Liver (tissue), 9 donors: ENCODE measurements around the gene ARID5B. TPM values are rescaled to one million over a fixed set of nuclear protein-coding genes. Genes with fewer than 3 reads are reported as not detected.

ENCODE experiments used
- DNase-seq: peaks from one replicate; pipeline ENCODE4 v3.0.0-alpha.2; 2017; ENCODE audit warnings: low spot score
- H3K27ac ChIP-seq, 2 donors: one replicate each; pipeline ENCODE4 v1.7.0; 2013; ENCODE audit warnings: inconsistent platforms in 2 of 2, low read length in 2 of 2, control low read depth in 1 of 2, low read depth in 1 of 2, mild to moderate bottlenecking in 1 of 2
- H3K27me3 ChIP-seq, 4 donors: one replicate each; pipeline versions ENCODE4 v1.6.1 to v1.7.0; 2013; ENCODE audit warnings: low read length in 3 of 4, inconsistent platforms in 1 of 4, mild to moderate bottlenecking in 1 of 4, moderate library complexity in 1 of 4; ENCODE audit not compliant: control insufficient read depth in 4 of 4, insufficient read depth in 4 of 4
- H3K36me3 ChIP-seq, 4 donors: one replicate each; pipeline versions ENCODE4 v1.6.1 to v1.7.0; 2013; ENCODE audit warnings: low read length in 3 of 4, mild to moderate bottlenecking in 3 of 4, low read depth in 1 of 4, moderate library complexity in 1 of 4; ENCODE audit not compliant: control insufficient read depth in 4 of 4, insufficient read depth in 3 of 4
- H3K4me1 ChIP-seq, 4 donors: one replicate each; pipeline versions ENCODE4 v1.6.1 to v1.7.0; 2013; ENCODE audit warnings: low read length in 3 of 4, mild to moderate bottlenecking in 3 of 4, moderate library complexity in 1 of 4; ENCODE audit not compliant: control insufficient read depth in 4 of 4, insufficient read depth in 4 of 4
- H3K4me3 ChIP-seq, 3 donors: one replicate each; pipeline versions ENCODE4 v1.6.1 to v1.7.0; 2013; ENCODE audit warnings: low read length in 3 of 3, control low read depth in 1 of 3, low read depth in 1 of 3, mild to moderate bottlenecking in 1 of 3
- H3K9ac ChIP-seq, 2 donors: one replicate each; pipeline ENCODE4 v1.7.0; 2013; ENCODE audit warnings: low read length in 2 of 2, mild to moderate bottlenecking in 2 of 2, moderate library complexity in 2 of 2, control low read depth in 1 of 2, low read depth in 1 of 2
- H3K9me3 ChIP-seq, 4 donors: one replicate each; pipeline versions ENCODE4 v1.6.1 to v1.7.0; 2013; ENCODE audit warnings: low read length in 3 of 4; ENCODE audit not compliant: control insufficient read depth in 4 of 4
- EGR1 ChIP-seq, 2 donors: IDR thresholded peaks; 2 replicates each; pipeline ENCODE4 v1.6.1; 2016 to 2018; ENCODE audit warnings: antibody characterized with exemption in 2 of 2, low read depth in 2 of 2
- FOXA1 ChIP-seq: IDR thresholded peaks from 2 replicates; pipeline ENCODE4 v1.6.1; 2016; ENCODE audit warnings: antibody characterized with exemption
- FOXA2 ChIP-seq: IDR thresholded peaks from 2 replicates; pipeline ENCODE4 v1.6.1; 2016; ENCODE audit warnings: antibody characterized with exemption
- GABPA ChIP-seq, 2 donors: IDR thresholded peaks in 1 of 2; conservative IDR thresholded peaks in 1 of 2; 2 replicates each; pipeline ENCODE4 v1.6.1; 2016; ENCODE audit warnings: antibody characterized with exemption in 2 of 2, mild to moderate bottlenecking in 1 of 2, moderate library complexity in 1 of 2
- HNF4A ChIP-seq, 2 donors: conservative IDR thresholded peaks; 2 replicates each; pipeline ENCODE4 v1.6.1; 2016; ENCODE audit warnings: antibody characterized with exemption in 2 of 2, mild to moderate bottlenecking in 2 of 2
- HNF4G ChIP-seq: IDR thresholded peaks from 2 replicates; pipeline ENCODE4 v1.6.1; 2016; ENCODE audit warnings: antibody characterized with exemption
- JUND ChIP-seq, 2 donors: IDR thresholded peaks; 2 replicates each; pipeline ENCODE4 v1.6.1; 2016; ENCODE audit warnings: antibody characterized with exemption in 2 of 2
- NR2F2 ChIP-seq: IDR thresholded peaks from 2 replicates; pipeline ENCODE4 v1.6.1; 2016; ENCODE audit warnings: antibody characterized with exemption
- RAD21 ChIP-seq, 2 donors: IDR thresholded peaks; 2 replicates each; pipeline ENCODE4 v1.6.1; 2016; ENCODE audit warnings: antibody characterized with exemption in 2 of 2, mild to moderate bottlenecking in 2 of 2
- RXRA ChIP-seq, 2 donors: IDR thresholded peaks; 2 replicates each; pipeline ENCODE4 v1.6.1; 2017 to 2018; ENCODE audit warnings: antibody characterized with exemption in 2 of 2, mild to moderate bottlenecking in 1 of 2
- SP1 ChIP-seq: IDR thresholded peaks from 2 replicates; pipeline ENCODE4 v1.6.1; 2018; ENCODE audit warnings: antibody characterized with exemption, mild to moderate bottlenecking
- TAF1 ChIP-seq: conservative IDR thresholded peaks from 2 replicates; pipeline ENCODE4 v1.6.1; 2016; ENCODE audit warnings: antibody characterized with exemption, mild to moderate bottlenecking
- YY1 ChIP-seq: IDR thresholded peaks from 2 replicates; pipeline ENCODE4 v1.6.1; 2016; ENCODE audit warnings: antibody characterized with exemption, mild to moderate bottlenecking
- WGBS: extraction: QIAGEN DNeasy Blood & Tissue Kit; methylation state at CpG from one replicate; pipeline ENCODE4 v1.1.7; 2013; 5-methylcytosine and 5-hydroxymethylcytosine counted together
- polyA plus RNA-seq, 2 donors: library from polyadenylated mRNA; stranded (reverse) in 1 of 2; unstranded in 1 of 2; fragments of 200-250 nt in 1 of 2; fragments of >200 nt in 1 of 2; fragmentation: Nextera tagmentation in 1 of 2; extraction: Ambion mirVana in 1 of 2; gene quantifications; one replicate each; pipeline versions ENCODE4 v1.2.1 to v1.2.3, GENCODE V29; 2013 to 2015
- total RNA-seq, 2 donors: library from RNA; depleted of rRNA; stranded (reverse); fragments of >200 nt; gene quantifications; one replicate each; pipeline ENCODE4 v1.2.3, GENCODE V29; 2014
- TF ChIP-seq, protein P1 (sequence below): IDR thresholded peaks from 2 replicates; pipeline ENCODE4 v1.6.1; 2016; ENCODE audit warnings: antibody characterized with exemption, mild to moderate bottlenecking
- TF ChIP-seq, protein P2 (sequence below): IDR thresholded peaks from 2 replicates; pipeline ENCODE4 v1.6.1; 2016; ENCODE audit warnings: antibody characterized with exemption
- TF ChIP-seq, protein P3 (sequence below): IDR thresholded peaks from 2 replicates; pipeline ENCODE4 v1.6.1; 2016; ENCODE audit warnings: antibody characterized with exemption
- TF ChIP-seq, protein P4 (sequence below): IDR thresholded peaks from 2 replicates; pipeline ENCODE4 v1.6.1; 2016; ENCODE audit warnings: antibody characterized with exemption
- TF ChIP-seq, protein P5 (sequence below): fragments of 150-350 bp; IDR thresholded peaks from 2 replicates; pipeline ENCODE4 v1.5.1; 2017; ENCODE audit warnings: improper control_type of control experiment, low read depth, low read length; ENCODE audit not compliant: missing input control
- donor health status: healthy.
- donor health status: healthy.
- donor health status: healthy.
- donor health status: healthy.
- donor health status: healthy.

The ARID5B gene
- total and polyA plus RNA-seq, 4 donors: 1.3 to 6.4 (median 5.2) TPM

DNA sequence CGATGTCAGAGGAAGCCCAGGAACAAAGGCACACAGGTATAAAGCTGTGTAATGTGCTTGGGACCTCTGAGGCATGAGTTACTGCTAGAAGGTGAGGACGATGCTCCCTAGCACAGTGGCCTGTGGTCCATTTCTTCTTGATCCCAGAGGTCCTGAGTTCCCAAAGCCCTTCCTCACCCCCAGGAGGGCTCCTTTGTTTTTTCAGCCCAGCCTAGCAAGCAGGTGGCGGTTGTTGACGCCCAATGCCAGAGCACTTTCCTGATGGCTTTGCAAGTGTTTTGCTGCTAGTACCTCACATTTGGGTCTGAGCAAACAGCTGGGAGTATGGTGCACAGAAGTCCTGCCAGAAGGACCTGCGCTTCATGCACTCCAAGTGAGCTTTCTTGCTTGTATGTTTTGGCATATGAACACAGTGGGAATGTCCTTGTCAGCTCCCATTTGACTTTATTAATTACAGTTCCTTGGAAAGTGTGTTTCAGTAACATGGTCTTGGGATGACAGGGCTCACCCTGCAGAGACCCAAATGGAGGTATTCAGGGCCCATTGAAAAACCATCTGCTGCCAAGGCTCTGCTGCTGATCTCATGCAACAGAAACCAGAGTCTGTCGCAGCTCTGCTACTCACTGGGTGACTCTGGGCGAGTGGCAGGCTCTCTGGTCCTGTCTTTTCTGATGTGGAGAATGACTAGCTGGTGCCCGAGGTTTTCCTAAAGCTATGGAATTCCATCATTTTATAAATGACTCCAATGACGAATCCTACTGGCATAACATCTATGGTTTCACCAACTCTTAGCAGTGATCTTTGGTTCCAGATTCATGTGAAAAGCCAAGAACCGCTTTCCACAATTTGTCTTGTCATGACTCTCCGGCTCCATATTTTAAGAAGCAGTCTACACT is 134.9 kb downstream of the ARID5B start:
- H3K27ac ChIP-seq: no peak overlapping the region
- no peak overlapping the region for H3K9ac ChIP-seq
- H3K4me1 ChIP-seq: peaks cover 0 to 14% (median 10%) of the 10 kb centered on the region in 4 donors
- H3K27me3 ChIP-seq: no peaks in the 10 kb centered on the region
- H3K9me3 ChIP-seq: no peaks in the 10 kb centered on the region
- whole genome bisulfite sequencing: 95% methylated on average over 11 of the region's 11 CpGs
- no peaks in the 10 kb centered on the region for H3K36me3 ChIP-seq
- DNase-seq: no peak
- TF ChIP-seq, protein P1, sequence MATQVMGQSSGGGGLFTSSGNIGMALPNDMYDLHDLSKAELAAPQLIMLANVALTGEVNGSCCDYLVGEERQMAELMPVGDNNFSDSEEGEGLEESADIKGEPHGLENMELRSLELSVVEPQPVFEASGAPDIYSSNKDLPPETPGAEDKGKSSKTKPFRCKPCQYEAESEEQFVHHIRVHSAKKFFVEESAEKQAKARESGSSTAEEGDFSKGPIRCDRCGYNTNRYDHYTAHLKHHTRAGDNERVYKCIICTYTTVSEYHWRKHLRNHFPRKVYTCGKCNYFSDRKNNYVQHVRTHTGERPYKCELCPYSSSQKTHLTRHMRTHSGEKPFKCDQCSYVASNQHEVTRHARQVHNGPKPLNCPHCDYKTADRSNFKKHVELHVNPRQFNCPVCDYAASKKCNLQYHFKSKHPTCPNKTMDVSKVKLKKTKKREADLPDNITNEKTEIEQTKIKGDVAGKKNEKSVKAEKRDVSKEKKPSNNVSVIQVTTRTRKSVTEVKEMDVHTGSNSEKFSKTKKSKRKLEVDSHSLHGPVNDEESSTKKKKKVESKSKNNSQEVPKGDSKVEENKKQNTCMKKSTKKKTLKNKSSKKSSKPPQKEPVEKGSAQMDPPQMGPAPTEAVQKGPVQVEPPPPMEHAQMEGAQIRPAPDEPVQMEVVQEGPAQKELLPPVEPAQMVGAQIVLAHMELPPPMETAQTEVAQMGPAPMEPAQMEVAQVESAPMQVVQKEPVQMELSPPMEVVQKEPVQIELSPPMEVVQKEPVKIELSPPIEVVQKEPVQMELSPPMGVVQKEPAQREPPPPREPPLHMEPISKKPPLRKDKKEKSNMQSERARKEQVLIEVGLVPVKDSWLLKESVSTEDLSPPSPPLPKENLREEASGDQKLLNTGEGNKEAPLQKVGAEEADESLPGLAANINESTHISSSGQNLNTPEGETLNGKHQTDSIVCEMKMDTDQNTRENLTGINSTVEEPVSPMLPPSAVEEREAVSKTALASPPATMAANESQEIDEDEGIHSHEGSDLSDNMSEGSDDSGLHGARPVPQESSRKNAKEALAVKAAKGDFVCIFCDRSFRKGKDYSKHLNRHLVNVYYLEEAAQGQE: no peak
- TF ChIP-seq RXRA (IDR thresholded peaks at IDR 0.05): no peak
- TF ChIP-seq, protein P2, sequence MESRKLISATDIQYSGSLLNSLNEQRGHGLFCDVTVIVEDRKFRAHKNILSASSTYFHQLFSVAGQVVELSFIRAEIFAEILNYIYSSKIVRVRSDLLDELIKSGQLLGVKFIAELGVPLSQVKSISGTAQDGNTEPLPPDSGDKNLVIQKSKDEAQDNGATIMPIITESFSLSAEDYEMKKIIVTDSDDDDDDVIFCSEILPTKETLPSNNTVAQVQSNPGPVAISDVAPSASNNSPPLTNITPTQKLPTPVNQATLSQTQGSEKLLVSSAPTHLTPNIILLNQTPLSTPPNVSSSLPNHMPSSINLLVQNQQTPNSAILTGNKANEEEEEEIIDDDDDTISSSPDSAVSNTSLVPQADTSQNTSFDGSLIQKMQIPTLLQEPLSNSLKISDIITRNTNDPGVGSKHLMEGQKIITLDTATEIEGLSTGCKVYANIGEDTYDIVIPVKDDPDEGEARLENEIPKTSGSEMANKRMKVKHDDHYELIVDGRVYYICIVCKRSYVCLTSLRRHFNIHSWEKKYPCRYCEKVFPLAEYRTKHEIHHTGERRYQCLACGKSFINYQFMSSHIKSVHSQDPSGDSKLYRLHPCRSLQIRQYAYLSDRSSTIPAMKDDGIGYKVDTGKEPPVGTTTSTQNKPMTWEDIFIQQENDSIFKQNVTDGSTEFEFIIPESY: no peak
- no peak for TF ChIP-seq EGR1 (IDR thresholded peaks at IDR 0.05; ENCODE audit: low read depth in 2 of 2)
- TF ChIP-seq GABPA (IDR thresholded peaks at IDR 0.05 in 1 of 2, conservative IDR thresholded peaks at IDR 0.05 in 1 of 2): no peak
- TF ChIP-seq RAD21 (IDR thresholded peaks at IDR 0.05): no peak
- TF ChIP-seq JUND (IDR thresholded peaks at IDR 0.05): no peak
- TF ChIP-seq NR2F2: no peak
- no peak for TF ChIP-seq HNF4G
- TF ChIP-seq, protein P3, sequence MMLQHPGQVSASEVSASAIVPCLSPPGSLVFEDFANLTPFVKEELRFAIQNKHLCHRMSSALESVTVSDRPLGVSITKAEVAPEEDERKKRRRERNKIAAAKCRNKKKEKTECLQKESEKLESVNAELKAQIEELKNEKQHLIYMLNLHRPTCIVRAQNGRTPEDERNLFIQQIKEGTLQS: no peak
- no peak for TF ChIP-seq YY1
- no peak for TF ChIP-seq FOXA2
- no peak for TF ChIP-seq FOXA1
- TF ChIP-seq SP1: no peak
- no peak for TF ChIP-seq HNF4A (conservative IDR thresholded peaks at IDR 0.05)
- TF ChIP-seq, protein P4, sequence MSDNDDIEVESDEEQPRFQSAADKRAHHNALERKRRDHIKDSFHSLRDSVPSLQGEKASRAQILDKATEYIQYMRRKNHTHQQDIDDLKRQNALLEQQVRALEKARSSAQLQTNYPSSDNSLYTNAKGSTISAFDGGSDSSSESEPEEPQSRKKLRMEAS: no peak
- TF ChIP-seq TAF1: no peak
- TF ChIP-seq, protein P5, sequence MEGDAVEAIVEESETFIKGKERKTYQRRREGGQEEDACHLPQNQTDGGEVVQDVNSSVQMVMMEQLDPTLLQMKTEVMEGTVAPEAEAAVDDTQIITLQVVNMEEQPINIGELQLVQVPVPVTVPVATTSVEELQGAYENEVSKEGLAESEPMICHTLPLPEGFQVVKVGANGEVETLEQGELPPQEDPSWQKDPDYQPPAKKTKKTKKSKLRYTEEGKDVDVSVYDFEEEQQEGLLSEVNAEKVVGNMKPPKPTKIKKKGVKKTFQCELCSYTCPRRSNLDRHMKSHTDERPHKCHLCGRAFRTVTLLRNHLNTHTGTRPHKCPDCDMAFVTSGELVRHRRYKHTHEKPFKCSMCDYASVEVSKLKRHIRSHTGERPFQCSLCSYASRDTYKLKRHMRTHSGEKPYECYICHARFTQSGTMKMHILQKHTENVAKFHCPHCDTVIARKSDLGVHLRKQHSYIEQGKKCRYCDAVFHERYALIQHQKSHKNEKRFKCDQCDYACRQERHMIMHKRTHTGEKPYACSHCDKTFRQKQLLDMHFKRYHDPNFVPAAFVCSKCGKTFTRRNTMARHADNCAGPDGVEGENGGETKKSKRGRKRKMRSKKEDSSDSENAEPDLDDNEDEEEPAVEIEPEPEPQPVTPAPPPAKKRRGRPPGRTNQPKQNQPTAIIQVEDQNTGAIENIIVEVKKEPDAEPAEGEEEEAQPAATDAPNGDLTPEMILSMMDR: no peak
- no peak overlapping the region for H3K4me3 ChIP-seq
